Mammary epithelial cell (primary cell): ENCODE measurements around the gene ERMAP.

Experiments used
- EZH2 ChIP-seq: IDR thresholded peaks from 2 replicates; pipeline ENCODE4 v1.6.1; 2012; ENCODE audit warnings: low read length, inconsistent platforms, borderline replicate concordance
- TF ChIP-seq, protein P1 (sequence below), 2 donors: IDR thresholded peaks in 1 of 2; conservative IDR thresholded peaks in 1 of 2; 2 replicates each; pipeline ENCODE4 v1.5.1; 2011 to 2012; ENCODE audit warnings: inconsistent platforms in 2 of 2, low read length in 2 of 2, mild to moderate bottlenecking in 2 of 2, control low read depth in 1 of 2, low read depth in 1 of 2; ENCODE audit not compliant: insufficient read depth in 1 of 2; ENCODE audit errors: extremely low read depth in 1 of 2

DNA sequence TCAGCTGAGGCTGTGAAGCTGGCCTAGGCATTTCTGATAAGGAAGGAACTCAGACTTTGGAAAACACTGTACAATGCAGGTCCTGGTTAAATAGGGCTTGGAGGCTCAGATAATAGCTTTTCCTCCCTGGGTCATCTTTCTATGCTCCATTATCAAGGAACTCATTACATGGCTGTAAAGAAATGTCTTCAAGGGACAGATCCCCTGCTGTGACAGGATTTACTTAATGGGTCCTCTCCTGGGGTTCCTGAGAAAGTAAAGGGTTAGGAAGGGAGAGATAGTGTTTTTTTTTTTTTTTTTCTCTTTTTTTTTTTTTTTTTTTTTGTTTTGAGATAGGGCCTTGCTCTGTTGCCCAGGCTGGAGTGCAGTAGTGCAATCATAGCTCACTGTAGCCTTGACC is 14.4 kb downstream of the ERMAP start:
- TF ChIP-seq EZH2 = no peak
- TF ChIP-seq, protein P1, sequence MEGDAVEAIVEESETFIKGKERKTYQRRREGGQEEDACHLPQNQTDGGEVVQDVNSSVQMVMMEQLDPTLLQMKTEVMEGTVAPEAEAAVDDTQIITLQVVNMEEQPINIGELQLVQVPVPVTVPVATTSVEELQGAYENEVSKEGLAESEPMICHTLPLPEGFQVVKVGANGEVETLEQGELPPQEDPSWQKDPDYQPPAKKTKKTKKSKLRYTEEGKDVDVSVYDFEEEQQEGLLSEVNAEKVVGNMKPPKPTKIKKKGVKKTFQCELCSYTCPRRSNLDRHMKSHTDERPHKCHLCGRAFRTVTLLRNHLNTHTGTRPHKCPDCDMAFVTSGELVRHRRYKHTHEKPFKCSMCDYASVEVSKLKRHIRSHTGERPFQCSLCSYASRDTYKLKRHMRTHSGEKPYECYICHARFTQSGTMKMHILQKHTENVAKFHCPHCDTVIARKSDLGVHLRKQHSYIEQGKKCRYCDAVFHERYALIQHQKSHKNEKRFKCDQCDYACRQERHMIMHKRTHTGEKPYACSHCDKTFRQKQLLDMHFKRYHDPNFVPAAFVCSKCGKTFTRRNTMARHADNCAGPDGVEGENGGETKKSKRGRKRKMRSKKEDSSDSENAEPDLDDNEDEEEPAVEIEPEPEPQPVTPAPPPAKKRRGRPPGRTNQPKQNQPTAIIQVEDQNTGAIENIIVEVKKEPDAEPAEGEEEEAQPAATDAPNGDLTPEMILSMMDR (conservative IDR thresholded peaks at IDR 0.05 in 1 of 2, IDR thresholded peaks at IDR 0.05 in 1 of 2; ENCODE audit: extremely low read depth in 1 of 2, insufficient read depth in 1 of 2, low read depth in 1 of 2, low read length in 2 of 2) = no peak
